GM10847 (cell line): ENCODE results near the gene TOR4A.
A peak's percentile ranks its signal among the peaks of the same experiment; 100 is the strongest.

Experiments
- POLR2A ChIP-seq: IDR thresholded peaks from 2 replicates; pipeline ENCODE4 v1.6.1; 2011; ENCODE audit not compliant: insufficient read length; ENCODE audit errors: extremely low read depth

Gene TOR4A

GRCh38 chr9:137277329-137278041 is at the start of gene TOR4A:
Gene TOR4A, plus strand, starts transcription at chr9:137277726. Its CDS starts 964 bp downstream, at chr9:137278690.
- TF ChIP-seq POLR2A, result peak; percentile 43

- no peak for TF ChIP-seq POLR2A
Observed at GRCh38 chr9:137227853-137228505, 49.5 kb upstream of the TOR4A start.

- no peak for TF ChIP-seq POLR2A
Observed at GRCh38 chr9:137228506-137228967, 49.0 kb upstream of the TOR4A start.

GRCh38 chr9:137228968-137229896 is 48.3 kb upstream of the TOR4A start:
- no peak for TF ChIP-seq POLR2A

GRCh38 chr9:137229903-137230704 is 47.4 kb upstream of the TOR4A start:
- TF ChIP-seq POLR2A, result no peak

GRCh38 chr9:137230705-137231371 is 46.7 kb upstream of the TOR4A start, which contains the start of gene SLC34A3:
Gene SLC34A3, plus strand, starts transcription at chr9:137230901. Its CDS starts 802 bp downstream, at chr9:137231703.
- no peak for TF ChIP-seq POLR2A

- TF ChIP-seq POLR2A, result no peak
Observed at GRCh38 chr9:137231372-137232039, 46.0 kb upstream of the TOR4A start.

GRCh38 chr9:137232101-137232500 is 45.4 kb upstream of the TOR4A start:
- TF ChIP-seq POLR2A, result no peak

GRCh38 chr9:137232510-137232909 is 45.0 kb upstream of the TOR4A start:
- TF ChIP-seq POLR2A, result no peak

- no peak for TF ChIP-seq POLR2A
Observed at GRCh38 chr9:137233143-137233980, 44.2 kb upstream of the TOR4A start.

GRCh38 chr9:137234055-137234697 is 43.4 kb upstream of the TOR4A start:
- TF ChIP-seq POLR2A, result no peak

GRCh38 chr9:137234758-137235423 is 42.6 kb upstream of the TOR4A start:
- no peak for TF ChIP-seq POLR2A
